Gastrocnemius medialis (tissue), 4 donors: ENCODE measurements around the gene GIMAP1. TPM values are rescaled to one million over a fixed set of nuclear protein-coding genes. Genes with fewer than 3 reads are reported as not detected.
A peak's percentile ranks its signal among the peaks of the same experiment; 100 is the strongest.

Source experiments
- ATAC-seq, 2 donors: fragments of 150-250 bp; one replicate each; pipeline ENCODE4 v1.9.1; 2016
- DNase-seq, 2 donors: peaks; one replicate each; pipeline ENCODE4 v3.0.0-alpha.2; 2019
- H3K27ac ChIP-seq, 4 donors: fragments of 200-600 bp; sonication (generic); 1 replicate in 1 of 4; 2 replicates in 3 of 4; pipeline ENCODE4 v1.5.1; 2016 to 2018; ENCODE audit warnings: mild to moderate bottlenecking in 2 of 4, moderate library complexity in 1 of 4
- H3K27me3 ChIP-seq, 3 donors: fragments of 200-600 bp; sonication (generic) in 2 of 3; 1 replicate in 1 of 3; 2 replicates in 2 of 3; pipeline versions ENCODE4 v1.5.1 to v1.6.0; 2016 to 2019; ENCODE audit warnings: mild to moderate bottlenecking in 1 of 3, moderate library complexity in 1 of 3
- H3K36me3 ChIP-seq, 2 donors: fragments of 200-600 bp; sonication (generic) in 1 of 2; one replicate each; pipeline ENCODE4 v1.5.1; 2017 to 2018
- H3K4me1 ChIP-seq, 2 donors: fragments of 200-600 bp; sonication (generic) in 1 of 2; one replicate each; pipeline ENCODE4 v1.5.1; 2016 to 2017; ENCODE audit warnings: mild to moderate bottlenecking in 2 of 2
- H3K4me3 ChIP-seq, 4 donors: fragments of 200-600 bp; sonication (generic) in 3 of 4; 1 replicate in 1 of 4; 2 replicates in 3 of 4; pipeline ENCODE4 v1.5.1; 2016 to 2019; ENCODE audit warnings: mild to moderate bottlenecking in 2 of 4
- H3K9me3 ChIP-seq, 3 donors: fragments of 200-600 bp; sonication (generic) in 2 of 3; 1 replicate in 1 of 3; 2 replicates in 2 of 3; pipeline ENCODE4 v1.5.1; 2016 to 2019
- CTCF ChIP-seq, 5 experiments: fragments of 450-650 bp in 3 of 5; fragments of 200-600 bp in 2 of 5; sonication (generic) in 2 of 5; IDR thresholded peaks in 4 of 5; conservative IDR thresholded peaks in 1 of 5; 1 replicate in 4 of 5; 2 replicates in 1 of 5; pipeline ENCODE4 v1.5.1; 2016 to 2019; ENCODE audit warnings: antibody characterized with exemption in 5 of 5, mild to moderate bottlenecking in 3 of 5, moderate library complexity in 3 of 5
- POLR2A ChIP-seq, 2 donors: fragments of 450-650 bp; IDR thresholded peaks; one replicate each; pipeline ENCODE4 v1.6.1; 2017; ENCODE audit warnings: antibody characterized with exemption in 2 of 2, mild to moderate bottlenecking in 2 of 2, moderate library complexity in 2 of 2
- in situ Hi-C, 4 donors: fragments of 200-750 bp; cut with MboI; loops; one replicate each; pipeline versions ENCODE4 v1.15.0 to v1.8.0; 2017; ENCODE audit warnings: low sequenced_read_pairs in 4 of 4
- intact Hi-C: fragments of 100-400 bp; cut with DNase I; formaldehyde crosslinking; loops from one replicate; pipeline ENCODE4 v1.15.1; 2023; ENCODE audit warnings: low total_unique reads
- total RNA-seq, 4 donors: library from RNA; depleted of rRNA; stranded (reverse); fragments of >200 nt; gene quantifications; one replicate each; pipeline versions ENCODE4 v1.1.0 to v1.2.3, GENCODE V29; 2016

GIMAP1 gene
- total RNA-seq, 4 donors from 2014 or later = 4.1 to 7.8 (median 4.9) TPM

- peak overlapping the region; percentile 69 to 78 (median 73) for H3K27ac ChIP-seq
- no peaks in the 10 kb centered on the region for H3K36me3 ChIP-seq
- DNase-seq (no peak), ATAC-seq (no peak)
- in situ Hi-C loops (no loop called here), intact Hi-C loops (no loop called here)
- H3K9me3 ChIP-seq = no peaks in the 10 kb centered on the region
- no peaks in the 10 kb centered on the region for H3K4me1 ChIP-seq
- no peaks in the 10 kb centered on the region for H3K27me3 ChIP-seq
- peak overlapping the region; percentile 49 to 58 (median 55) for H3K4me3 ChIP-seq
- no peak for TF ChIP-seq CTCF (IDR thresholded peaks at IDR 0.05 in 4 of 5, conservative IDR thresholded peaks at IDR 0.05 in 1 of 5)
- TF ChIP-seq POLR2A (IDR thresholded peaks at IDR 0.05) = peak; percentile 11 to 23
Observed at GRCh38 chr7:150738591-150739001, 22.2 kb downstream of the GIMAP1 start.

- no peaks in the 10 kb centered on the region for H3K27me3 ChIP-seq
- H3K27ac ChIP-seq = peak overlapping the region; percentile 21 to 78 (median 73)
- H3K4me3 ChIP-seq = peak overlapping the region; percentile 49 to 58 (median 55)
- in situ Hi-C loops = no loop called here
- no peaks in the 10 kb centered on the region for H3K9me3 ChIP-seq
- DNase-seq (no peak), ATAC-seq (no peak)
- H3K4me1 ChIP-seq = no peaks in the 10 kb centered on the region
- no peak for TF ChIP-seq CTCF (IDR thresholded peaks at IDR 0.05 in 4 of 5, conservative IDR thresholded peaks at IDR 0.05 in 1 of 5)
- no peak for TF ChIP-seq POLR2A (IDR thresholded peaks at IDR 0.05)
- intact Hi-C loops = no loop called here
- no peaks in the 10 kb centered on the region for H3K36me3 ChIP-seq
Observed at GRCh38 chr7:150739033-150739432, 22.6 kb downstream of the GIMAP1 start.

- Histone ChIP-seq H3K4me3 (peak overlapping the region; percentile 49 to 58 (median 55)), H3K9me3 (no peaks in the 10 kb centered on the region), H3K27me3 (no peaks in the 10 kb centered on the region), H3K36me3 (no peaks in the 10 kb centered on the region), H3K4me1 (no peaks in the 10 kb centered on the region), H3K27ac (peak overlapping the region; percentile 21 to 78 (median 73))
- ATAC-seq = peak in 1 of 2 donors; percentile 25
- DNase-seq = no peak
- in situ Hi-C loops (no loop called here), intact Hi-C loops (no loop called here)
- TF ChIP-seq POLR2A (IDR thresholded peaks at IDR 0.05) = peak in 1 of 2 donors; percentile 12
- no peak for TF ChIP-seq CTCF (IDR thresholded peaks at IDR 0.05 in 4 of 5, conservative IDR thresholded peaks at IDR 0.05 in 1 of 5)
Observed at GRCh38 chr7:150740053-150740452, 23.6 kb downstream of the GIMAP1 start.

GRCh38 chr7:150742286-150742968 is 26.0 kb downstream of the GIMAP1 start:
- peak overlapping the region in 2 of 4 donors; percentile 71 to 75 for H3K27ac ChIP-seq
- H3K9me3 ChIP-seq = no peaks in the 10 kb centered on the region
- no peaks in the 10 kb centered on the region for H3K27me3 ChIP-seq
- H3K4me3 ChIP-seq = no peak overlapping the region
- DNase-seq (no peak), ATAC-seq (no peak)
- in situ Hi-C loops (no loop called here), intact Hi-C loops (no loop called here)
- no peak for TF ChIP-seq CTCF (IDR thresholded peaks at IDR 0.05 in 4 of 5, conservative IDR thresholded peaks at IDR 0.05 in 1 of 5)
- no peak for TF ChIP-seq POLR2A (IDR thresholded peaks at IDR 0.05)
- H3K36me3 ChIP-seq = no peaks in the 10 kb centered on the region
- H3K4me1 ChIP-seq = no peaks in the 10 kb centered on the region
